ENCODE results near the gene CATSPERB. TPM values are rescaled to one million over a fixed set of nuclear protein-coding genes. Genes with fewer than 3 reads are reported as not detected.
"Not testable (repeated sequence)": the region's sequence is repeated elsewhere in the genome, so short reads cannot be mapped to it uniquely, and the experiment has no call there.

Gene CATSPERB
- total RNA-seq, 1 donor from 2014 or later, result 4.1 TPM

DNA sequence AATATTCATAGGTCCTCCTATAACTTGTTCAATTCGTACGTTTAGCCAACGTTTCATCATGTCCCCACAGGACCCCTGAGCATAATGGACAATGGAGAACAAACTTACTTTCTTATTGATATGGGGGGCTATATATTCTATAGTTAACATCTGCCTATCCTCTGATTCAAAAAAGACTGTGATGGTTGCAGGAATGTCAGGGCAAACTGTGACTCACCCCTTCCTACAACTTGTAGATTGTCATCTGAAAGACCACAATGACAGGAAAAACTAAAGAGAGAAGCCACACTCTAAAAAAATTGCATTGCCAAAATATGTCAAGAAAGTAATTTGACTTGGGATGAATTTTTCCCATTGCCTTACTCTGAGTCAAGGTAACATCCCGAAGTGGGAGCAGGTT lies 50.8 kb downstream of the CATSPERB start:
- no peak for FAIRE-seq
- no peak for DNase-seq (ENCODE audit: low spot score in 2 of 2)

GRCh38 chr14:91679273-91679672 lies 52.6 kb downstream of the CATSPERB start:
- DNase-seq (ENCODE audit: low spot score in 2 of 2), result no peak

DNA sequence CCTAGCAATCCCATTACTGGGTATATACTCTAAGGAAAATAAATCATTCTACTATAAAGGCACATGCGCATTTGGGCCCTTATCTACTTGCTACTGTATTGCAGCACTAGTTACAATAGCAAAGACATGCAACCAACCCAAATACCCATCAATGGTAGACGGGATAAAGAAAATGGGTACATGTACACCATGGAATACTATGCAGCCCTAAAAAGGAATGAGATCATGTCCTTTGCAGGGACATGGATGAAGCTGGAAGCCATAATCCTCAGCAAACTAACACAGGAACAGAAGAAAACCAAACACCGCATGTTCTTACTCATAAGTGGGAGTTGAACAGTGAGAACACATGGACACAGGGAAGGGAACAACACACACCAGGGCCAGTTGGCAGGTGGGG lies 54.2 kb downstream of the CATSPERB start:
- not testable (repeated sequence) for FAIRE-seq; DNase-seq (ENCODE audit: low spot score in 2 of 2)

More at GRCh38 chr14:91679273-91679672, 52.6 kb downstream of the CATSPERB start:
- FAIRE-seq, result no peak

DNA sequence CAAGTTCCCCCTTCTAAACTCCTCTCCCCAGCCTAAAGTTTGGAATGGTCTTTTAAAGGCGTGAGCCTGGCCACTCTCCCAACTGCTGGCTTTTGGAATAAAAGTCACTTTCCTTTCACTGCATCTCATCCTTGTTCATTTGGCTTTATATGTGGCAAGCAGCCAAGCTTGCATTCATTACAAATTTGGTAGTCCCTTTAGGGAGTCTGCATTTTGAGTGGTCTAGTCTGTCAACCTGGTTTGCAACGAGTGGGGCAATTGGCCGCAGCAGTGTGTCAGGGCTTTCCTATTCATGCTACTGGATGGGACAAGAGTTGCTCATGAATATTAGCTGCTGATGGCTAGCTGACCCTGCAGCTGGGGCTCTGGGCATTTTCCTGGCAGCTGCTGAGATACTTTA lies 57.0 kb downstream of the CATSPERB start:
- FAIRE-seq (no peak), DNase-seq (ENCODE audit: low spot score in 2 of 2) (no peak)

GRCh38 chr14:91669867-91670266 lies 62.0 kb downstream of the CATSPERB start:
- DNase-seq (ENCODE audit: low spot score in 2 of 2), result no peak
- no peak for FAIRE-seq

DNA sequence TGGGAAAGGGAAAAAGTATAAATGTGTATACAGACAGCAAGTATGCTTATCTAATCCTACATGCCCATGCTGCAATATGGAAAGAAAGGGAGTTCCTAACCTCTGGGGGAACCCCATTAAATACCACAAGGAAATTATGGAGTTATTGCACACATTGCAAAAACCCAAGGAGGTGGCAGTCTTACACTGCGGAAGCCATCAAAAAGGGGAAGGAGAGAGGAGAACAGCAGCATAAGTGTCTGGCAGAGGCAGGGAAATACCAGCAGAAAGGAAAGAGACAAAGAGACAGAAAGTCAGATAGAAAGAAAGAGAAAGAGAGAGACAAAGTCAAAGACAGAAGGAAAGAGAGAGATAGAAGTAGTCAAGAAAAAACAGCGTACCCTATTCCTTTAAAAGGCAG lies 64.8 kb downstream of the CATSPERB start:
- not testable (repeated sequence) for FAIRE-seq

DNA sequence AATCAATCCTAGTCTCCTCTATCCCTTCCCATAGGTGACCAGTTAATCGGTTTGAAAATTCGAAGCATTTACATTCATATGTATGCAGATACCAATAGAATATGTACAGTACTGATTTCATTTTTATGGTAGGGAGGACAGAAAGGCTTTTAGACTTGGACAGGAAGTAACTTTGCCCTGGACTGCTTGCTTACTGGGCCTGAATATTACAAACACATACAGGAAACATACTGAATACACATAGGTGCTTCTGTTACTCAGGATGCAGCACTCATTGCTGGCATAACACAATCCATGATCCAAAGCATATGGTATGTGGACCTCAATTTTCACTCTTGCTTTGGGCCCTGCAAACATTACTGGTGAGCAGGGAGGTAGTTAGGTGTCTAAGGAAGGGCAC lies 71.1 kb downstream of the CATSPERB start:
- FAIRE-seq, result no peak
- DNase-seq (ENCODE audit: low spot score in 2 of 2), result no peak

More for the DNA sequence above, 64.8 kb downstream of the CATSPERB start:
- DNase-seq (ENCODE audit: low spot score in 2 of 2), result not testable (repeated sequence)

DNA sequence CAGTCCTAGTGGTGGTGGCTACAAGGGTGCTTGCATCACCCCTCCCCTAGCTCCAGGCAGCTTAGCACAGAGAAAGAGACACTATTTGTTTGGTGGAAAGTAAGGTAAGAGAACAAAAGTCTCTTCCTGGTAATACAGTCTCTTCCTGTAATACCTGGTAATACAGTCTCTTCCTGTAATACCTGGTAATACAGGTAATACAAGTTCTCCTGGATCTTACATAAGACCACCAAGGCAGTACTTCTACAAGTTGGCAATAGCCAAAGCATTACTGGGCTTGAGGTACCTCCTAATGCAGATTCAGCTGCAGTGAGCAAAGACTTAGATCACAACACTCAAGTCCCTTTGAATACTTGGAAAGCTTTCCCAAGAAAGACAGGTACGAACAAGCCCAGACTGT lies 77.0 kb downstream of the CATSPERB start:
- FAIRE-seq, result no peak

DNA sequence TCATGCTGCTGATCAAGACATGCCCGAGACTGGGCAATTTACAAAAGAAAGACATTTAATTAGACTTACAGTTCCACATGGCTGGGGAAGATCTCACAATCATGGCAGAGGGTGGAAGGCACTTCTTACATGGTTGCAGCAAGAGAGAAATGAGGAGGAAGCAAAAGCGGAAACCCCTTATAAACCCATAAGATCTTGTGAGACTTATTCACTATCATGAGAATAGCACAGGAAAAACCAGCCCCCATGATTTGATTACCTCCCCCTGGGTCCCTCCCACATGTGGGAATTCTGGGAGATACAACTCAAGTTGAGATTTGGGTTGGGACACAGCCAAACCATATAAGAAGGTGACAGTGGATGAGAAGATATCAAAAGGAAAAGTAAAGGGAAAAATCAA lies 78.4 kb downstream of the CATSPERB start:
- no peak for FAIRE-seq
- DNase-seq (ENCODE audit: low spot score in 2 of 2), result no peak

More for the DNA sequence above, 77.0 kb downstream of the CATSPERB start:
- DNase-seq (ENCODE audit: low spot score in 2 of 2), result no peak

DNA sequence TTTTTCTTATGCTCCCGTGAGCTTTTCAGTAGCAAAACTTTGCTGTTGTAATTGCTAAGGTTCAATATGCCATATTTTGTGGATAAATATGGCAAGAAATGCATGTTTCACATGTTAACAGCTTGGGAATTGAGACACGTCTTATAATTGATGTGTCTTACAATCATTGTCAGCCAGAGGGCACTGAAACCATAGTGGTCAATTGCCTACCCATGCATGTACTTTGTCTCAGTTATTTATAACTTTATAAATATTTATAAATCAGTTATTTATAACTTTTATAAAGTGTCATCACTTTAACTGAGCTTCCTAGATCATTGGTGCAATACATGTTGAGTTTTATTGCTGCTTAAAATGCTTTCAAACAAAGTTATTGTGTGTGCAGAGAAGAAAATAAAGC lies 82.0 kb downstream of the CATSPERB start:
- DNase-seq (ENCODE audit: low spot score in 2 of 2), result peak; percentile 24 to 28

GRCh38 chr14:91647856-91648255 lies 84.0 kb downstream of the CATSPERB start:
- FAIRE-seq, result no peak
- DNase-seq (ENCODE audit: low spot score in 2 of 2), result no peak

More for the DNA sequence above, 82.0 kb downstream of the CATSPERB start:
- FAIRE-seq, result peak; percentile 85

GRCh38 chr14:91636604-91637003 lies 95.3 kb downstream of the CATSPERB start:
- FAIRE-seq (no peak), DNase-seq (ENCODE audit: low spot score in 2 of 2) (no peak)

DNA sequence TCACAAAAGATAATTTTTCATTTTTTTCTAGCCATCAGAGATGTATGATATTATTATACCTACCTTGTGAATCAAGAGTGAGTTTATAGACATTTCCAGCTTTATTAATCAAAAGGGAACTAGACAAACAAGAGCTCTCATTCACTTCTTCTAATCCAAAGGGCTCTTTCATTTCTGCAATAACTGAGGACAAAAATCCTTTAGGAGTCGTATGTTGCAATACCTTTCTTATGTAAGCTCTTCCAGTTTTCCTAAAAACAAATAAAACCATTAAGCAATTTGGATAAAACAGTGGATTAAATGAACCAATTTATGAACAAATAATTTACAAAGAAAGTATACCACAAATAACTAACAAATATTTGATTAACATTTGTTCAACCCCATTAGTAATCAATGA lies 107.1 kb downstream of the CATSPERB start:
- FAIRE-seq, result no peak

GRCh38 chr14:91614187-91614586 lies 117.7 kb downstream of the CATSPERB start:
- no peak for DNase-seq (ENCODE audit: low spot score in 2 of 2)
- FAIRE-seq, result no peak

More for the DNA sequence above, 107.1 kb downstream of the CATSPERB start:
- DNase-seq (ENCODE audit: low spot score in 2 of 2), result no peak

- FAIRE-seq, result no peak
- no peak for DNase-seq (ENCODE audit: low spot score in 2 of 2)
Measured at GRCh38 chr14:91613459-91614112, 118.3 kb downstream of the CATSPERB start.

DNA sequence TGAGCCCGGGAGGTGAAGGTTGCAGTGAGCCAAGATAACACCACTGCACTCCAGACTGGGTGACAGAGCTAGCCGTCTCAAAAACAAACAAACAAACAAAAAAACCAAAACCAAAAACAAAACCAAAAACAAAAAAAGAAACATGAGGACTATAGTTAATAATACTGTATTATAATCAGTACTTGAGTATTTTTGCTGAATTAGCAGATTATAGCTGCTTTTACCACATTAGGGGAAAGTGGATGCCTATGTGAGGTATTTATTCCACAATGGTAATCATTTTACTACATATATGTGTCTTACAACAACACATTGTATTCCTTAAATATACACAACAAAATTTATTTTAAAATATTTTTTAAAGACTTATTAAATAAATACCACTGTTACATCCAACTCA lies 120.4 kb downstream of the CATSPERB start:
- DNase-seq (ENCODE audit: low spot score in 2 of 2) (no peak), FAIRE-seq (no peak)

- FAIRE-seq (no peak), DNase-seq (ENCODE audit: low spot score in 2 of 2) (no peak)
Measured at GRCh38 chr14:91609161-91609560, 122.7 kb downstream of the CATSPERB start.

DNA sequence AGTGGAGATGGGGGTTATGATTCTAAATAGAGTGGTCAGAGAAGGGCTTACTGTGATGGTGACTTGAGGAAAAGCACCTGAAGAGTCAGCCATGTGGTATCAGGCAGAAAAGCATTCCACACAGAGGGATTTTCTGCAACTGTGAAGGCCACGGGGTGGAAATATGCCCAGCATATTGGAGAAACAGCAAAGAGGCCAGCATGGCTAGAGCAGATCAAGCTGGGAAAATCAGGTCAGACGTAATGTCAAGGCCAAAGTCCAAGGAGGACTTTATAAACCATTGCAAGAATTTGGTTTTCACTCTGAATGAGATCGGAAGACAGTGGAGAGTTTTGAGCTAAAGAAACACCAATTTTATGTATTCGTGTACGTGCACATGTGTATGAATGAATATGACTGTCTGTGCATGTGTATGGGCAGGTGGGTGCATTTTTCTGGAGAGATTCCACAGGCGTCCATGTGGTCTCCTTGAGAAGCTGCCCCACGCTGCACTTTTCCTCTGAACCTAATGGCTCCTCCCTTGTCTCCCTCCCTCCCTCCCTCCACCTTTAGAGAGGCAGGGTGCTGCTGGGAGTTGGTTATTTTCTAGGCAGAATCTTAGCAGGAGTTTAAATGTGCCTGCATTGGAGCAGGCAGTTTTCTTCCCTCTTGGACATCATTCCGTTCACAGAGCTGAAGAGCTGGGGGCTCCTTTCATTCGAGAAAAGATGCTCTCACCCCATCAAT lies 124.4 kb downstream of the CATSPERB start:
- DNase-seq (ENCODE audit: low spot score in 2 of 2) (no peak), FAIRE-seq (no peak)

DNA sequence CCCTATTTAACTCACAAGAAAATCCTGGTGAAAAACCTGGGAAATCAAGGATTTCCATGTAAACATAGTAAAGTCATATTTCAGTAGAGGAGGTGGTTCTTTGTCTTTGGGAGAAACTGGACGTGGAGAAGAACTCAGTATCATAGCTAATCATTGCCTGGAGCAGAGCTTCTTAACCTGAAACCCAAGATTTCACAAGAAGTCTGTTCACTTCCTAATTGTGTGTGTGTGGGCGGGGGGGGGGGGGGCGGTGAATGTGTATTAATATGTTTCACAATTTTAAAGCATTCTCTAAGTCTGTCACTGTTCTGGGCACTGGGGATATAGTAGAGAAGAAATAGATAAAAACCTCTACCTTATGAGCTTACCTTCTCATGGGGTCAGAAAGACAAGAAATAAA lies 125.0 kb downstream of the CATSPERB start:
- DNase-seq (ENCODE audit: low spot score in 2 of 2) (no peak), FAIRE-seq (no peak)

DNA sequence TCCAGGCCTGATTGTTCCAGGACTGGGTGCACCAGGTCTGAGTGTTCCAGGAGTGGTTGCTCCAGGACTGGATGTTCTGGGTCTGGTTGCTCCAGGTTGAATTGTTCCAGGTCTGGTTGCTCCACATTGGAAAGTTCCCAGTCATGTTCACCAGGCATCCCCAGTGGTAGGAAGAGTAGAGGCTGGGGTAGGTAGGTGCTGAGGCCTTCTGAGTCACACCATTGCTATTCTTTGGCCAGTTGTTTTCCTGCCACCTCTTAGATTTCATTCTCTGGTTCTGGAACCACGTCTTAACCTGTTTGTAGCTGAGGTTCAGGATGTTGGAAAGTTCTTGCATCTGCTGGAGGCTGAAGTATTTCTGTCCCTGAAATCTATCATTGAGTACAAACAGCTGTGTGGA lies 127.3 kb downstream of the CATSPERB start:
- DNase-seq (ENCODE audit: low spot score in 2 of 2); FAIRE-seq: not testable (repeated sequence)

DNA sequence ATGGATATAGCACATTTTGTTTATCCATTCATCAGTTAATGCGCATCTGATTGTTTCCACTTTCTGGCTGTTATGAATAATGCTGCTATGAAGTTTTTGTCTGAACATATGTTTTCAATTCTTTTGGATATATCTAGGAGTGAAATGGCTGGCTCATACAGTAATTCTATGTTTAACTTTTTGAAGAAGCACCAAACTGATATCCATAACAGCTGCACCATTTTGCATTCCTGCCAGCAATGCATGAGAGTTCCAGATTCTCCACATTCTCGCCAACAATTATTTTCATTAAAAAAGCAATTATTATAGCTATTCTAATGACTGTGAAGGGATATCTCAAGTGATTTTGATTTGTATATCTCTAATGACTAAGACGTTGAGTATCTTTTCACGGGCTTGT lies 131.9 kb downstream of the CATSPERB start:
- DNase-seq (ENCODE audit: low spot score in 2 of 2), result no peak
- FAIRE-seq, result no peak

DNA sequence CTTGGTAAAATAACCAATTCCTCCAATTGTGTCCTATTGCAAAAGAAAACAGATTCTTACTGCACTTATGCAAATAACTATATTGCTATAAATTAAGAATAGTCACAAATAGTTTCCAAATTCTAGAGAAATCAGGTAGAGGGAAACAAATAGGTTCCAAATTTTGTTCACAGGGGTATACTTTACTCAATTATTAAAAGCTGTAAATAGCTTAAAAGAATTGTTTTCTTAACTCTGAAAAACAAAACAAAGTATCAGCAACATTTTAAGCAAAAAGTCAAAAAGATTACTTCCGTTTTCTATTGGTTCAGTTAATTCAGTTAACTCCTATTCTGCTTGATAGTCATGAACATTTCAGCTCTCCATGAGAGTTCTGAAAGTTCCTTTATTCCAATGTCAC lies 136.2 kb downstream of the CATSPERB start:
- DNase-seq (ENCODE audit: low spot score in 2 of 2), result no peak
- no peak for FAIRE-seq
